H1 (cell line): ENCODE results near the gene PTGES2. TPM values are rescaled to one million over a fixed set of nuclear protein-coding genes. Genes with fewer than 3 reads are reported as not detected.

ENCODE experiments used
- CTCF ChIA-PET: fragments of 300-600 bp; sonication (Branson Sonifier 250); formaldehyde crosslinking; loops from one replicate; lab custom pipeline; 2021; ENCODE audit not compliant: partially characterized antibody; lab: Charles Lee
- POLR2A ChIA-PET: fragments of 300-600 bp; sonication (Branson Sonifier 250); formaldehyde crosslinking; loops from one replicate; lab custom pipeline; 2021; ENCODE audit warnings: inconsistent platforms; ENCODE audit not compliant: partially characterized antibody; lab: Charles Lee
- DNase-seq, 2 experiments: peaks; one replicate each; pipeline versions ENCODE4 v3.0.0 to v3.0.0-alpha.2; 2010 to 2022; ENCODE audit warnings: low spot score in 2 of 2, low read depth in 1 of 2, mixed read lengths in 1 of 2
- FAIRE-seq: peaks from 2 replicates; lab custom pipeline; 2011; peaks lifted over from hg19 to GRCh38; lab: Jason Lieb, UNC
- H2AFZ ChIP-seq: 2 replicates; pipeline ENCODE4 v1.8.1; 2012; ENCODE audit warnings: low read length, inconsistent platforms
- H2AK5ac ChIP-seq: 2 replicates; pipeline ENCODE4 v1.6.1; 2013; ENCODE audit warnings: low read depth, low read length
- H2BK120ac ChIP-seq: replicated peaks from 2 replicates; pipeline ENCODE3; 2013; ENCODE audit warnings: low read depth, low read length, inconsistent platforms
- H2BK12ac ChIP-seq: 2 replicates; pipeline ENCODE4 v1.6.1; 2013; ENCODE audit warnings: low read depth, low read length
- H2BK15ac ChIP-seq: 2 replicates; pipeline ENCODE4 v1.6.1; 2013; ENCODE audit warnings: low read length
- H2BK20ac ChIP-seq: 2 replicates; pipeline ENCODE4 v1.6.1; 2013; ENCODE audit warnings: low read length
- H2BK5ac ChIP-seq: 2 replicates; pipeline ENCODE4 v1.6.1; 2013; ENCODE audit warnings: low read depth, low read length
- H3K14ac ChIP-seq: 2 replicates; pipeline ENCODE4 v1.6.1; 2013; ENCODE audit warnings: inconsistent platforms; ENCODE audit not compliant: insufficient read length
- H3K18ac ChIP-seq: 2 replicates; pipeline ENCODE4 v1.6.1; 2013; ENCODE audit warnings: low read length; ENCODE audit errors: extremely low read depth
- H3K23ac ChIP-seq: 2 replicates; pipeline ENCODE4 v1.6.1; 2013; ENCODE audit warnings: inconsistent platforms; ENCODE audit not compliant: insufficient read length
- H3K23me2 ChIP-seq: 2 replicates; pipeline ENCODE4 v1.6.1; 2013; ENCODE audit warnings: low read depth, low read length
- H3K27ac ChIP-seq: 2 replicates; pipeline ENCODE4 v1.6.1; 2011; ENCODE audit warnings: low read depth, low read length, inconsistent platforms
- H3K27me3 ChIP-seq, 4 experiments: replicated peaks in 1 of 4; 1 replicate in 1 of 4; 2 replicates in 3 of 4; pipeline versions ENCODE4 v1.6.1 to v1.8.1; 2011 to 2013; ENCODE audit warnings: low read length in 3 of 4, mild to moderate bottlenecking in 3 of 4, inconsistent platforms in 2 of 4, mixed read lengths in 2 of 4, moderate library complexity in 1 of 4; ENCODE audit not compliant: control insufficient read depth in 3 of 4, insufficient read depth in 3 of 4; ENCODE audit errors: extremely low read depth in 1 of 4
- H3K36me3 ChIP-seq, 4 experiments: 2 replicates each; pipeline versions ENCODE4 v1.6.1 to v1.8.1; 2011 to 2013; ENCODE audit warnings: mild to moderate bottlenecking in 4 of 4, low read length in 3 of 4, moderate library complexity in 2 of 4, control low read depth in 1 of 4, inconsistent platforms in 1 of 4; ENCODE audit not compliant: insufficient read depth in 4 of 4, control insufficient read depth in 2 of 4
- H3K4ac ChIP-seq: replicated peaks from 2 replicates; pipeline ENCODE3; 2013; ENCODE audit warnings: low read length, low read depth, mixed read lengths, inconsistent platforms; ENCODE audit not compliant: insufficient read length
- H3K4me1 ChIP-seq, 4 experiments: replicated peaks in 1 of 4; 1 replicate in 1 of 4; 2 replicates in 3 of 4; pipeline versions ENCODE4 v1.6.1 to v1.8.1; 2011 to 2013; ENCODE audit warnings: low read length in 3 of 4, inconsistent platforms in 2 of 4, mixed read lengths in 1 of 4; ENCODE audit not compliant: insufficient read depth in 4 of 4, control insufficient read depth in 3 of 4
- H3K4me2 ChIP-seq, 2 experiments: 2 replicates each; pipeline versions ENCODE4 v1.6.1 to v1.8.1; 2011 to 2013; ENCODE audit warnings: low read depth in 2 of 2, low read length in 2 of 2, control low read depth in 1 of 2, inconsistent platforms in 1 of 2, mild to moderate bottlenecking in 1 of 2; ENCODE audit not compliant: insufficient read depth in 1 of 2
- H3K4me3 ChIP-seq, 4 experiments: fragments of 200-600, 300-600 bp in 1 of 4; sonication (generic), shearing (Covaris generic), sonication (Bioruptor Twin) in 1 of 4; 2 replicates each; pipeline versions ENCODE4 v1.5.1 to v1.8.1; 2011 to 2016; ENCODE audit warnings: low read length in 4 of 4, low read depth in 3 of 4, control low read depth in 2 of 4, inconsistent platforms in 2 of 4, mild to moderate bottlenecking in 2 of 4, mixed read lengths in 1 of 4, moderate library complexity in 1 of 4; ENCODE audit not compliant: insufficient read depth in 2 of 4; ENCODE audit errors: extremely low read depth in 1 of 4
- H3K56ac ChIP-seq: replicated peaks from 2 replicates; pipeline ENCODE3; 2013; ENCODE audit warnings: low read depth, mild to moderate bottlenecking, mixed read lengths, low read length, inconsistent platforms; ENCODE audit not compliant: insufficient read length
- H3K79me1 ChIP-seq: 2 replicates; pipeline ENCODE4 v1.6.1; 2013; ENCODE audit warnings: low read depth, low read length, control low read depth
- H3K79me2 ChIP-seq, 2 experiments: 2 replicates each; pipeline versions ENCODE4 v1.6.1 to v1.8.1; 2012 to 2013; ENCODE audit warnings: low read length in 2 of 2, mild to moderate bottlenecking in 2 of 2, inconsistent platforms in 1 of 2; ENCODE audit not compliant: insufficient read depth in 2 of 2, control insufficient read depth in 1 of 2
- H3K9ac ChIP-seq, 4 experiments: replicated peaks in 1 of 4; 1 replicate in 1 of 4; 2 replicates in 3 of 4; pipeline versions ENCODE4 v1.6.1 to v1.8.1; 2011 to 2013; ENCODE audit warnings: low read depth in 3 of 4, low read length in 3 of 4, control low read depth in 2 of 4, mild to moderate bottlenecking in 2 of 4, moderate library complexity in 2 of 4, inconsistent platforms in 1 of 4; ENCODE audit errors: extremely low read depth in 1 of 4
- H3K9me3 ChIP-seq, 2 experiments: 2 replicates each; pipeline versions ENCODE4 v1.6.1 to v1.8.1; 2012 to 2013; ENCODE audit warnings: mild to moderate bottlenecking in 2 of 2, moderate library complexity in 2 of 2, control low read depth in 1 of 2, inconsistent platforms in 1 of 2, low read depth in 1 of 2, low read length in 1 of 2, mixed read lengths in 1 of 2; ENCODE audit not compliant: insufficient read depth in 2 of 2
- H4K20me1 ChIP-seq, 2 experiments: replicated peaks in 1 of 2; 2 replicates each; pipeline versions ENCODE3 to v1.8.1; 2011 to 2013; ENCODE audit warnings: inconsistent platforms in 2 of 2, low read length in 2 of 2, mild to moderate bottlenecking in 1 of 2; ENCODE audit not compliant: insufficient read depth in 2 of 2, control insufficient read depth in 1 of 2
- H4K5ac ChIP-seq: 2 replicates; pipeline ENCODE4 v1.6.1; 2013; ENCODE audit warnings: low read length, low read depth, mixed read lengths, inconsistent platforms; ENCODE audit not compliant: insufficient read length
- H4K8ac ChIP-seq: 2 replicates; pipeline ENCODE4 v1.8.0; 2013; ENCODE audit warnings: mild to moderate bottlenecking, moderate library complexity, low read length, inconsistent platforms; ENCODE audit not compliant: insufficient read depth; ENCODE audit errors: extremely low read depth
- H4K91ac ChIP-seq: replicated peaks from 2 replicates; pipeline ENCODE3; 2013; ENCODE audit warnings: low read length, mixed read lengths, inconsistent platforms; ENCODE audit not compliant: insufficient read length
- BCL11A ChIP-seq, 2 experiments: IDR thresholded peaks; one replicate each; pipeline ENCODE4 v1.6.1; 2011; ENCODE audit warnings: low read depth in 2 of 2, low read length in 2 of 2, mild to moderate bottlenecking in 2 of 2
- CTCF ChIP-seq, 3 experiments: IDR thresholded peaks; 1 replicate in 2 of 3; 2 replicates in 1 of 3; pipeline versions ENCODE4 v1.5.1 to v1.6.1; 2011; ENCODE audit warnings: low read length in 3 of 3, mild to moderate bottlenecking in 3 of 3, inconsistent platforms in 2 of 3, low read depth in 1 of 3, moderate library complexity in 1 of 3; ENCODE audit not compliant: insufficient read depth in 1 of 3; ENCODE audit errors: control extremely low read depth in 1 of 3
- EP300 ChIP-seq, 2 experiments: IDR thresholded peaks; 1 replicate in 1 of 2; 2 replicates in 1 of 2; pipeline ENCODE4 v1.6.1; 2011 to 2012; ENCODE audit warnings: low read depth in 2 of 2, low read length in 2 of 2, mild to moderate bottlenecking in 2 of 2, borderline replicate concordance in 1 of 2, inconsistent platforms in 1 of 2, moderate library complexity in 1 of 2
- MAFK ChIP-seq: IDR thresholded peaks from 2 replicates; pipeline ENCODE4 v1.6.1; 2012; ENCODE audit warnings: low read depth, mild to moderate bottlenecking, improper control_type of control experiment, low read length
- PHF8 ChIP-seq: fragments of 200-600 bp; sonication (generic); conservative IDR thresholded peaks from 2 replicates; pipeline ENCODE4 v1.7.1; 2012; ENCODE audit warnings: low read depth, mild to moderate bottlenecking, inconsistent platforms, low read length, moderate library complexity
- POLR2AphosphoS5 ChIP-seq: IDR thresholded peaks from 2 replicates; pipeline ENCODE4 v1.6.1; 2011; ENCODE audit warnings: low read depth, low read length
- SAP30 ChIP-seq: fragments of 300-600 bp; sonication (generic); IDR thresholded peaks from 2 replicates; pipeline ENCODE4 v1.7.1; 2012; ENCODE audit warnings: low read length, moderate library complexity, mild to moderate bottlenecking, inconsistent platforms; ENCODE audit not compliant: insufficient read depth, insufficient replicate concordance
- SIN3A ChIP-seq, 2 experiments: IDR thresholded peaks in 1 of 2; conservative IDR thresholded peaks in 1 of 2; 2 replicates each; pipeline ENCODE4 v1.6.1; 2011 to 2012; ENCODE audit warnings: low read length in 2 of 2, improper control_type of control experiment in 1 of 2, low read depth in 1 of 2, mild to moderate bottlenecking in 1 of 2
- WGBS, 2 experiments: shearing (Covaris generic) in 1 of 2; methylation state at CpG; one replicate each; pipeline versions ENCODE4 v1.1.6 to v1.1.7; 2013 to 2015; ENCODE audit warnings: low lambda C conversion rate in 2 of 2, mixed read lengths in 2 of 2, inconsistent platforms in 1 of 2, low coverage in 1 of 2, missing lambda C conversion rate in 1 of 2; ENCODE audit not compliant: insufficient replicate concordance in 2 of 2, insufficient coverage in 1 of 2, insufficient read length in 1 of 2; ENCODE audit errors: extremely low coverage in 1 of 2, missing lambda C conversion rate in 1 of 2; 5-methylcytosine and 5-hydroxymethylcytosine counted together
- polyA plus RNA-seq, 7 experiments: library from polyadenylated mRNA; depleted of rRNA in 3 of 7; stranded (reverse) in 5 of 7; unstranded in 2 of 7; fragments of >200 nt in 5 of 7; fragments of 200-250 nt in 2 of 7; gene quantifications; 1 replicate in 5 of 7; 2 replicates in 1 of 7; 4 replicates in 1 of 7; pipeline versions ENCODE4 v1.2.1 to v1.2.3, GENCODE V29; 2011 to 2013; ENCODE audit warnings: missing spikeins in 2 of 7, mixed read lengths in 2 of 7
- total RNA-seq: library from RNA; stranded (reverse); fragmentation: NEBNext Ultra II Directional; extraction: Animal tissue kit (Norgen Biotek cat#: 25700); gene quantifications from 2 replicates; pipeline ENCODE4 v1.2.1, GENCODE V29; 2021

Gene PTGES2
- total and polyA plus RNA-seq, 2 of the 8 experiments (the other 6 are each of a cell fraction or from before 2014, with no cell fraction given): 80.7 to 81.2 TPM

GRCh38 chr9:128168731-128169308 is 41.3 kb upstream of the PTGES2 start:
- H2BK20ac ChIP-seq: no peak overlapping the region
- no peak overlapping the region for H4K8ac ChIP-seq
- ChIA-PET POLR2A (interaction anchor here (1.0 to 1.7 kb wide), 4 partner anchors 8 to 67 kb away, joined by 3 to 6 read pairs (median 4); no protein-coding TSS in a partner anchor), CTCF (interaction anchor here (1.0 to 1.3 kb wide), 2 partner anchors 17 to 20 kb away, joined by 4 read pairs; no protein-coding TSS in a partner anchor)
- H2BK12ac ChIP-seq: no peak overlapping the region
- no peak overlapping the region for H3K14ac ChIP-seq
- WGBS, 2 experiments: 79 to 100% methylated on average over 1 to 8 of the region's 8 CpGs
- no peak overlapping the region for H2AK5ac ChIP-seq
- H3K4me2 ChIP-seq: no peak overlapping the region
- H2AFZ ChIP-seq: no peak overlapping the region
- H4K91ac ChIP-seq: no peak overlapping the region
- H3K4ac ChIP-seq: no peak overlapping the region
- H3K18ac ChIP-seq: no peak overlapping the region
- no peak overlapping the region for H3K23ac ChIP-seq
- H2BK5ac ChIP-seq: no peak overlapping the region
- no peaks in the 10 kb centered on the region for H3K9me3 ChIP-seq
- no peaks in the 10 kb centered on the region for H3K23me2 ChIP-seq
- H3K9ac ChIP-seq: no peak overlapping the region
- no peak overlapping the region for H3K27ac ChIP-seq
- FAIRE-seq (no peak), DNase-seq (no peak)
- no peak overlapping the region for H3K4me3 ChIP-seq
- H3K79me1 ChIP-seq: no peaks in the 10 kb centered on the region
- no peaks in the 10 kb centered on the region for H3K27me3 ChIP-seq
- peaks cover 3 to 4% of the 10 kb centered on the region in 2 experiments for H4K20me1 ChIP-seq
- H4K5ac ChIP-seq: no peak overlapping the region
- no peaks in the 10 kb centered on the region for H3K79me2 ChIP-seq
- H2BK15ac ChIP-seq: no peak overlapping the region
- no peak overlapping the region for H2BK120ac ChIP-seq
- H3K56ac ChIP-seq: no peak overlapping the region
- peaks cover 0 to under 1% (median 0%) of the 10 kb centered on the region in 4 experiments; a peak in 1 of 7 replicates for H3K4me1 ChIP-seq
- H3K36me3 ChIP-seq: peaks cover 3 to 48% (median 21%) of the 10 kb centered on the region in 4 experiments
- TF ChIP-seq MAFK (no peak), PHF8 (no peak), SAP30 (no peak), CTCF (IDR thresholded peaks at IDR 0.05; ENCODE audit: control extremely low read depth in 1 of 3, insufficient read depth in 1 of 3, low read depth in 1 of 3, low read length in 3 of 3) (no peak), POLR2AphosphoS5 (no peak), BCL11A (IDR thresholded peaks at IDR 0.05; ENCODE audit: low read depth in 2 of 2, low read length in 2 of 2) (no peak), EP300 (IDR thresholded peaks at IDR 0.05; ENCODE audit: borderline replicate concordance in 1 of 2, low read depth in 2 of 2, low read length in 2 of 2) (no peak), SIN3A (conservative IDR thresholded peaks at IDR 0.05 in 1 of 2, IDR thresholded peaks at IDR 0.05 in 1 of 2; ENCODE audit: low read depth in 1 of 2, low read length in 2 of 2) (no peak)
